Pulmonary artery endothelial cell (primary cell): Measurements from ENCODE around the gene PNRC1. TPM values are rescaled to one million over a fixed set of nuclear protein-coding genes. Genes with fewer than 3 reads are reported as not detected.
"Not testable (repeated sequence)": the region's sequence is repeated elsewhere in the genome, so short reads cannot be mapped to it uniquely, and the experiment has no call there.

Source experiments
- DNase-seq: peaks from one replicate; pipeline ENCODE4 v3.0.0-alpha.2; 2011; ENCODE audit warnings: low read depth, low spot score
- total RNA-seq: library from RNA; depleted of rRNA; stranded (reverse); fragments of >200 nt; gene quantifications from 2 replicates; pipeline ENCODE4 v1.2.3, GENCODE V29; 2014

Gene PNRC1
- total RNA-seq = 49.1 and 49.5 TPM in 2 replicates

DNA sequence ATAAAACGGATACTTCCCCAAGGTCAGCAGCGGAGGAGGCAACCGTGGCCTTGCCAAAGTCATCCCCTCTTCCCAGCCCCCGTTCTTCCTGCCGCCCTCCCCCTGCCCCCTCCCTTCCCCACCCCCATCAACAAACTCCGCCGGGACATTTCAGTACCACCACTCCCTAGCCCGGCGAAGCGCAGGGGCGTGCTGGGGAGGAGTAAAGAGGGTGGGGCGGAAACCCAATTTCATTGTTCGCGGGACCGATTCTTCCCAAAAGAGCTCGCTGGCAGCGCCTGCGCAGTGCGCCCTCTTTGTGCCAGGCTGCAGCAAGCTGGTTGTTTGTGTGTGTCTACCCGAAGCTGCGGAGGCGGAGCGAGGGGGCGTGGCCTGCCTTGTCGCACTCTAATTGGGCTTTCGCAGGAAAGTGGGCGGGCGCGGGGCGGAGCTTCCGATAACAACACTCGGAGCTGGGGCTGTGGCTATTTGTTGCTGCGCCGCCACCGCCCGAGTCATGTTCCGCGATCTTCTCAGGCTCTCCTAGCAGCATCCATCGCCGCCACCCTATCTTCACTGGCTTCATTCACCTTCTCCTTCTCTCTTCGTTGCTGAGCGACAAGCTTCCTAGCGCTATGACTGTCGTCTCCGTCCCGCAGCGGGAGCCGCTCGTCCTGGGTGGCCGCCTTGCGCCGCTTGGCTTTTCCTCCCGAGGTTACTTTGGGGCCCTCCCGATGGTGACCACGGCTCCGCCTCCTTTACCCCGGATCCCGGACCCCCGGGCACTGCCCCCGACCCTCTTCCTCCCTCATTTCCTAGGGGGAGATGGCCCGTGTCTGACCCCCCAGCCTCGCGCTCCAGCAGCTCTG is at the start of gene PNRC1:
Gene PNRC1, plus strand, starts transcription at position 471 of the 848 bp plus-strand sequence. Its CDS starts 144 bp downstream, at position 615.
- peak; percentile 97 for DNase-seq

DNA sequence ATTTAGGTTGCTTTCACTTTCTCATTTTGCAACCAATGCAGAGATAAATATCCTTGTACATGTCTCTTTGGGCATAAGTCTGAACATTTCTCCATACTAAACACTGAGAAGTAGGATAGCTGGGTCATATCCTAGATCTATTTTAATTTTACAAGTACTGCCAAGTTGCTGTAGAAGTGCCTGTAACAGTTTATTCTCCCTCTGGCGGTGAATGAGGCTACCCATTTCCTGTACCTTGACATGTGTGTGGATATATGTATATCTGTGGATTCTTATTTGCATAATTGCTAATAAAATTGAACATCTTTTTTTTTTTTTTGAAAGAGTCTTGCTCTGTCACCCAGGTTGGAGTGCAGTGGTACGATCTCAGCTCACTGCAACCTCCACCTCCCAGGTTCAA is 48.0 kb upstream of the PNRC1 start:
- DNase-seq = no peak

- no peak for DNase-seq
Observed at GRCh38 chr6:89033461-89033860, 47.1 kb upstream of the PNRC1 start.

- not testable (repeated sequence) for DNase-seq
Observed at GRCh38 chr6:89034116-89034515, 46.4 kb upstream of the PNRC1 start.

GRCh38 chr6:89034586-89035251 is 45.8 kb upstream of the PNRC1 start:
- no peak for DNase-seq

DNA sequence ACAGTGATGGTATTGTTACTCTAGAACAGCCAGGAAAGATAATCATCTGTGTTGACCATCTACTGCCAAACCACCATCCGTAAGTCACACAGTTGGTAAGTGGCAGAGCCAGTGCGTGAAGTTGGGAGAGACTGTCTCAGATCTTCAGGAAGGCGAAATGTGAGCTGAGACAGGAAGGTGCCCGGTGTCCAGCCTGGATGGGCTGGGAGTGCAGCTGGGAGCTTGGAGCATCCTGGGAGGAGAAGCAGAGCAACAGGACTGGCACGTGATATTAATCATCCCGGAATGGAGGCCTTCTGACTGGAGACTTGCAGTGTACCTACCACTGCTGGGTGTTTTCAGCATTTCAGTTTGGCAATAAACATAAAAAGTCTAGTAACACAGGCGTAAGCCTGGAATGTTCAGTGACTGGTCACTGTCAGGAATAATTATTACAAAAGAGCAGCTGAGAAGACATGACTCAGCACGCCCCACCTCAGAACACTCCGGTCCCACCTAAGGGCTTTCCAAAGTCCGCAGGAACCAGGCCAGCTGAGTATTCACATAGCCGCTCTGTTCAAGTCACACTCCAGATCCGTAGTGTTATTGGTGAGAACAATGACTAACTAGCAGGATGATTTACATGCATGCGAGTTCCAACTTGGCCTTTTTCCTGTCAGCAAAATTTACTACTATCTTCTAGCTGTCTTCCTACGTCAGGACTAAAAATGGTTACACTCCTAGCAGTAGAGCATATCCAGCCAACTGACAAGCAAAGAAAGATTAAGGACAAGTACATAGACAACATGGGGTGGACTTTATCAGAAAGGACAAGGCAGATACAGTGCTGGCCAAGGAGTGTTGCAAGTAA is 45.1 kb upstream of the PNRC1 start:
- DNase-seq = no peak

- DNase-seq = no peak
Observed at GRCh38 chr6:89037141-89037900, 43.2 kb upstream of the PNRC1 start.

GRCh38 chr6:89037901-89038293 is 42.7 kb upstream of the PNRC1 start:
- not testable (repeated sequence) for DNase-seq

DNA sequence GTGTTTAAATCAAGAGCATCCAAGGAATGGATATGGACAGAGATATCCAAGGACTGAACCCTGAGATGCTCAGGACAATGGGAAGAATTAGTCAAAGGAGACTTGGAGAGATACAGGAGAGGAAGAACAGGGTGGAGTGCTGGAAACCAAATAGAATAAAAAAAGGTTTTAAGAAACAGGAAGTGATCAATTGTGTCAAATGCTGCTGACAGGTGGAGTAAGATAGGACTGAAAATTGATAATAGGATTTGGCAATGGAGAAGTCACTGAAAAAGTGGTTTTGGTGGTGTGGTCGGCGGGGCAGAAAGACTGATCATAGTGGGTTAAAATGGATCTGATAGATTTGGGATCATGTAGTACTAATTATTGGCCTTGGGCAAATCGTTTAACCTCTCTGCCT is 37.9 kb upstream of the PNRC1 start:
- DNase-seq = no peak

GRCh38 chr6:89044328-89045010 is 36.1 kb upstream of the PNRC1 start:
- DNase-seq = no peak

- DNase-seq = no peak
Observed at GRCh38 chr6:89045011-89045387, 35.6 kb upstream of the PNRC1 start.

- DNase-seq = no peak
Observed at GRCh38 chr6:89045576-89045975, 35.0 kb upstream of the PNRC1 start.

GRCh38 chr6:89047473-89047872 is 33.1 kb upstream of the PNRC1 start:
- no peak for DNase-seq

DNA sequence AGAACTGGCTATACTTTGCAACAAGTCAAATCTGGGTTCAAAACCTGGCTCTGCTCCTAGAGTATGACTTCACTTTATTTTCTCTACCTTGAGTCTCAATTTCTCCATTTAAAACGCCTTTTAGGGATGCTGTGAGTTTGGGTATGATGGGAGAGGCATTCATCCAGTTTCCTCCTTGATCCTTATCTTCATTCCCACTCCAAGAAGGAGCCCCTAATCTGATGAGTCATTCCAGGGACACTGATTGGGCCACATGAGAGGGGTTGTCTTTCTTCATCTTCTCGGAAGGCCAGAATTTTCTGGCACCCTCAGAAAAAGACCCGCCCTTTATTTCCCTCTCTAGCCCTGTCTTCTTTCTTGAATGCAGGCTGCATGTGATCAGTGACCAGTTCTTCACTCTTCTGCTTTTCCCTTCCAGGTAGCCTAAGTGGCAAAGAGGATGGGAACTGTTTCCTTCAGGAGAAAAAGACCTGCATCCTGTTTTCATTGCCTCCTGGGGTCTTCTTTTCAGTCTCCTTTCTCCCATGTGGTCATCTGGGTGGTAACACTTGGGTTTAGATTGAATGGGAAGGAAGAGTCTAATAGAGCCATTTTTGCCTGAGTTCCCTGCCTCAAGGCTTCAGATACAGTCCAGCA is 32.1 kb upstream of the PNRC1 start:
- no peak for DNase-seq

DNA sequence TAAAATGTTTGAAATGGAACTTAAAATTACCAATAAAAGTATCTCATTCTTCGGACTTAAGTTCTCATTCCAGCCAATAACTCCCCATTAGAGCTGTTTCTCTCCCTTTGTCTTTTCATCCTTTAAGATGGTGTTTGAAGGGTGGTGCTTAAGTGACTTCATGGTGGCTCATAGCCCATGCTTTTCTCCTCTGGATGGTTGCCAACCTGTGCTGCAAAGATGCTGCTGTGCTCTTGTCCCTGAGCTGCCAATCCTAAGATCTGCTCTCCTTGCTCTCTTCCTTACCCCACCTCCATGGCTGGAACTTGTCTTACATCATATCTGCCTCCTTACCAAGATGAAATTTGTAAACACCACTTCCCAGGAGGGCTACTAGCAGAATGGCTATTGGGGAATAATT is 31.6 kb upstream of the PNRC1 start:
- no peak for DNase-seq

DNA sequence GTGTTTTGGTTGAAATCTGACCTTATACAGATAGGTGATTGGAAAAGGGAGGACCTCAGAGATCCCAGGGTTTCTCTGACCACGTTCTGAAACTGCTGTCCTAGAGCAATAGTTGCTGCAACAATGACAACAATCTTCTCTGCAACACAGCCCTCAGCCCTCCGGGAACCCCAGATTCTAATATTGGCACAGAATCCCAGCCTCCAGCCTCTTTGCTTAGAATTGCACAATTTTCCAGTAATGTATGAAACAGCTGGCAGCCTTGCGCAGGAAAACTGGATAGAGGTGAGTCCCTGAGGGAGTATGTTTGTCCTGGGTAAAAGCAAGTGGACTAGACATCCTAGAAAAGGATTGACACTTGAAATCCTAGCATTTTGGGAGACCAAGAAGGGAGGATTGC is 30.4 kb upstream of the PNRC1 start:
- no peak for DNase-seq

GRCh38 chr6:89050697-89051096 is 29.9 kb upstream of the PNRC1 start:
- DNase-seq = no peak

DNA sequence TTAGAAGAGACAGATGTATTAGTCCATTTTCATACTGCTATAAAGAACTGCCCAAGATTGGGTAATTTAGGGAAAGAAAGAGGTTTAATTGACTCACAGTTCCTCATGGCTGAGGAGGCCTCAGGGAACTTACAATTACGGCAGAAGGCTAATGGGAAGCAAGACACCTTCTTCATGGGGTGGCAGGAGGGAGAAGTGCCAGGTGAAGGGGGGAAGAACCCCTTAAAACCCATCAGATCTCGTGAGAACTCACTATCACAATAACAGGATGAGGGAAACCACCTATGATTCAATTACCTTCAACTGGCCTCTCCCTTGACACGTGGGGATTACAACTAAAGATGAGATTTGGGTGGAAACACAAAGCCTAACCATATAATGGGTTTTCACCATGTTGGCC is 28.9 kb upstream of the PNRC1 start:
- no peak for DNase-seq

DNA sequence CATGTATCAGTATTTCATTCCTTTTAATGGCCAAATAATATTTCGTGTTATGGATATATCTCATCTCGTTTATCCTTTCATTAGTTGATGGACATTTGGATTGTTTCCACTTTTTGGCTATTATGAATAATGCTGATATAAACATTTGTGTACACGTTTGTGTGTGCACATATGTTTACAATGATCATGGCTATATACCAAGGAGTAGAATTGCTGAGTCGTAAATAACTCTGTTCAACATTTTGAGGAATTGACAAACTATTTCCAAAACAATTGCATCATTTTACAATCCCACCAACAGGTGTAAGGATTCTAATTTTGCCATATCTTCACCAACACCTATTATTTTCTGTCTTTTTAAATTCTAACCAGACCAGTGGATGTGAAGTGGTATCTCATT is 26.3 kb upstream of the PNRC1 start:
- DNase-seq = no peak

- no peak for DNase-seq
Observed at GRCh38 chr6:89057759-89058158, 22.8 kb upstream of the PNRC1 start.
